ENCODE measurements around the gene HES4.

DNA sequence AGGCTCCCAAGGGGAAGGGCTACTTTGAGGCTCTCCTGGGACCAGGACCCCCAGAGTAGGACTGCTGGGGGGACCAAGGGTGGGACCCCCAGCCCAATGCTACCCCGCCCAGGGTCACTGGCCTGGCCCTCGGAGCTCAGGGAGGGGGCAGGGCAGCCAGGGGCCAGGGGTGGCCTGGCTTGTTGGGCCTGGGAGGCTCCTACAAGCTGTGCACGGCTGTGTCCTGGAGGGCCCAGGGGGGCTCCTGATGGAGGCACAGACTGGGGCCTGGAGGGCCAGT lies 2.2 kb downstream of the HES4 start:
- TF ChIP-seq POLR2A (IDR thresholded peaks at IDR 0.05; ENCODE audit: low read depth, low read length) (no peak), POLR2AphosphoS5 (IDR thresholded peaks at IDR 0.05; ENCODE audit: low read depth, low read length) (no peak), TAF1 (IDR thresholded peaks at IDR 0.05; ENCODE audit: low read depth, low read length) (no peak), POU2F2 (IDR thresholded peaks at IDR 0.05; ENCODE audit: low read depth, low read length) (no peak), PAX5 (IDR thresholded peaks at IDR 0.05; ENCODE audit: insufficient read depth, low read length, severe bottlenecking) (no peak), SPI1 (IDR thresholded peaks at IDR 0.05; ENCODE audit: low read depth, low read length) (no peak)
